WTC11 (cell line): Measurements from ENCODE around the gene KIF19. TPM values are rescaled to one million over a fixed set of nuclear protein-coding genes. Genes with fewer than 3 reads are reported as not detected.
"Not testable (repeated sequence)": the region's sequence is repeated elsewhere in the genome, so short reads cannot be mapped to it uniquely, and the experiment has no call there.

Experiments used
- ATAC-seq: fragments of 200-7000 bp; cut with Tn5 transposase; 2 replicates; pipeline ENCODE4 v1.10.0; 2021; ENCODE audit warnings: mild to moderate bottlenecking, moderate library complexity
- CTCF ChIA-PET: fragments of 300-600 bp; sonication (Branson Sonifier 250); formaldehyde crosslinking; loops from one replicate; lab custom pipeline; 2021; ENCODE audit warnings: antibody characterized with exemption; lab: Charles Lee
- POLR2A ChIA-PET: fragments of 350-600 bp; sonication (Branson Sonifier 250); formaldehyde crosslinking; loops from one replicate; lab custom pipeline; 2021; ENCODE audit warnings: antibody characterized with exemption; lab: Charles Lee
- DNase-seq: peaks from one replicate; pipeline ENCODE4 v3.0.0; 2021; ENCODE audit warnings: low spot score
- H3K27ac Mint-ChIP-seq: 2 replicates; pipeline ENCODE4 v1.8.0; 2021; ENCODE audit warnings: mixed read lengths
- H3K27me3 Mint-ChIP-seq: 2 replicates; pipeline ENCODE4 v1.8.0; 2021; ENCODE audit warnings: low read depth, mild to moderate bottlenecking, moderate library complexity, mixed read lengths
- H3K36me3 Mint-ChIP-seq: 2 replicates; pipeline ENCODE4 v1.8.0; 2021; ENCODE audit warnings: mixed read lengths
- H3K4me1 Mint-ChIP-seq: 2 replicates; pipeline ENCODE4 v1.8.0; 2022; ENCODE audit warnings: mixed read lengths
- H3K4me3 Mint-ChIP-seq: 2 replicates; pipeline ENCODE4 v1.8.0; 2021; ENCODE audit warnings: mild to moderate bottlenecking, moderate library complexity, mixed read lengths
- H3K9me3 Mint-ChIP-seq: 2 replicates; pipeline ENCODE4 v1.8.0; 2021; ENCODE audit warnings: mixed read lengths
- CDX4 ChIP-seq: fragments of 250-450 bp; sonication (Bioruptor Pico); IDR thresholded peaks from 2 replicates; pipeline ENCODE4 v1.9.0; 2021; ENCODE audit warnings: moderate library complexity, mild to moderate bottlenecking, inconsistent platforms, borderline replicate concordance
- CREM ChIP-seq: sonication (generic); formaldehyde crosslinking; IDR thresholded peaks from 2 replicates; pipeline ENCODE4 v1.8.1; 2022; ENCODE audit warnings: mild to moderate bottlenecking, missing genetic modification reagents, moderate library complexity
- CTCF ChIP-seq: fragments of 200-600 bp; IDR thresholded peaks from 2 replicates; pipeline ENCODE4 v1.8.0; 2022; ENCODE audit warnings: antibody characterized with exemption
- E2F4 ChIP-seq: sonication (generic); formaldehyde crosslinking; IDR thresholded peaks from 2 replicates; pipeline ENCODE4 v1.8.1; 2022; ENCODE audit warnings: low read depth, mild to moderate bottlenecking, moderate library complexity, missing genetic modification reagents, borderline replicate concordance
- GRHL2 ChIP-seq: fragments of 250-450 bp; sonication (Bioruptor Pico); IDR thresholded peaks from 2 replicates; pipeline ENCODE4 v1.8.0; 2022; ENCODE audit warnings: mild to moderate bottlenecking, moderate library complexity; ENCODE audit not compliant: insufficient replicate concordance, severe bottlenecking
- GTF2I ChIP-seq: fragments of 250-450 bp; sonication (Bioruptor Pico); conservative IDR thresholded peaks from 2 replicates; pipeline ENCODE4 v1.4.0; 2021; ENCODE audit warnings: mild to moderate bottlenecking
- MAX ChIP-seq: sonication (generic); formaldehyde crosslinking; IDR thresholded peaks from 2 replicates; pipeline ENCODE4 v1.8.0; 2022; ENCODE audit warnings: mild to moderate bottlenecking, missing genetic modification reagents
- NR3C1 ChIP-seq: sonication (generic); formaldehyde crosslinking; conservative IDR thresholded peaks from 2 replicates; pipeline ENCODE4 v1.8.1; 2023; ENCODE audit warnings: low read depth, mild to moderate bottlenecking, missing genetic modification reagents
- PRDM15 ChIP-seq: sonication (generic); formaldehyde crosslinking; IDR thresholded peaks from 2 replicates; pipeline ENCODE4 v1.8.0; 2022; ENCODE audit warnings: missing genetic modification reagents
- PRRX2 ChIP-seq: fragments of 250-450 bp; sonication (Bioruptor Pico); IDR thresholded peaks from 2 replicates; pipeline ENCODE4 v1.8.0; 2021; ENCODE audit warnings: mild to moderate bottlenecking
- SMAD4 ChIP-seq: sonication (generic); formaldehyde crosslinking; IDR thresholded peaks from 2 replicates; pipeline ENCODE4 v1.8.0; 2022; ENCODE audit warnings: mild to moderate bottlenecking, missing genetic modification reagents
- SP1 ChIP-seq: sonication (generic); formaldehyde crosslinking; conservative IDR thresholded peaks from 2 replicates; pipeline ENCODE4 v1.8.1; 2022; ENCODE audit warnings: missing genetic modification reagents
- STAT6 ChIP-seq: sonication (generic); formaldehyde crosslinking; conservative IDR thresholded peaks from 2 replicates; pipeline ENCODE4 v1.8.1; 2023; ENCODE audit warnings: mild to moderate bottlenecking, low read depth, missing genetic modification reagents, moderate library complexity
- TP53 ChIP-seq: sonication (generic); formaldehyde crosslinking; IDR thresholded peaks from 2 replicates; pipeline ENCODE4 v1.8.1; 2023; ENCODE audit warnings: mild to moderate bottlenecking, missing genetic modification reagents
- ZNF317 ChIP-seq: sonication (generic); formaldehyde crosslinking; IDR thresholded peaks from 2 replicates; pipeline ENCODE4 v1.8.1; 2023; ENCODE audit warnings: low read depth, mild to moderate bottlenecking, moderate library complexity, missing genetic modification reagents, borderline replicate concordance
- ZNF423 ChIP-seq: fragments of 250-450 bp; sonication (Bioruptor Pico); IDR thresholded peaks from 2 replicates; pipeline ENCODE4 v2.1.2; 2022; ENCODE audit warnings: mild to moderate bottlenecking, moderate library complexity
- ZSCAN18 ChIP-seq: fragments of 250-450 bp; sonication (Bioruptor Pico); IDR thresholded peaks from 2 replicates; pipeline ENCODE4 v2.1.2; 2022; ENCODE audit warnings: mild to moderate bottlenecking, moderate library complexity
- total RNA-seq: library from RNA; stranded (reverse); gene quantifications from 3 replicates; pipeline ENCODE4 v1.2.3, GENCODE V29; 2021

KIF19 gene
- total RNA-seq, 1 experiment from 2014 or later, result 0.44 TPM

- DNase-seq (no peak), ATAC-seq (no peak)
- H3K9me3 Mint-ChIP-seq, result no peaks in the 10 kb centered on the region
- no peak for TF ChIP-seq PRRX2 (CRISPR knock-in tag)
- no peak for TF ChIP-seq GRHL2 (CRISPR knock-in tag)
- no peak for TF ChIP-seq MAX (CRISPR knock-in tag)
- TF ChIP-seq STAT6 (CRISPR knock-in tag), result no peak
- TF ChIP-seq SMAD4 (CRISPR knock-in tag), result no peak
- no peak for TF ChIP-seq GTF2I (CRISPR knock-in tag)
- TF ChIP-seq NR3C1 (CRISPR knock-in tag), result no peak
- no peak for TF ChIP-seq CREM
- TF ChIP-seq PRDM15 (CRISPR knock-in tag), result no peak
- TF ChIP-seq ZNF317 (CRISPR knock-in tag), result no peak
- TF ChIP-seq E2F4 (CRISPR knock-in tag), result no peak
- TF ChIP-seq TP53, result no peak
- TF ChIP-seq CDX4 (CRISPR knock-in tag), result no peak
- no peak for TF ChIP-seq SP1 (CRISPR knock-in tag)
- no peak for TF ChIP-seq ZNF423 (CRISPR knock-in tag)
- TF ChIP-seq CTCF, result no peak
- no peak for TF ChIP-seq ZSCAN18 (CRISPR knock-in tag)
- H3K4me1 Mint-ChIP-seq, result peaks cover 16% of the 10 kb centered on the region
- POLR2A ChIA-PET, result no interaction called here
- H3K36me3 Mint-ChIP-seq, result no peaks in the 10 kb centered on the region
- H3K27ac Mint-ChIP-seq, result peak overlapping the region; percentile 93
- peak overlapping the region; percentile 3 for H3K4me3 Mint-ChIP-seq
- no peaks in the 10 kb centered on the region for H3K27me3 Mint-ChIP-seq
- CTCF ChIA-PET, result interaction anchor here (0.8 to 3.1 kb wide), 11 partner anchors 12 to 192 kb away, joined by 3 to 16 read pairs (median 4); partner anchors contain the start of gene BTBD17
Observed at GRCh38 chr17:74404789-74405188, 78.8 kb downstream of the KIF19 start.

- H3K36me3 Mint-ChIP-seq, H3K27ac Mint-ChIP-seq, H3K4me3 Mint-ChIP-seq, ATAC-seq, POLR2A ChIA-PET, H3K27me3 Mint-ChIP-seq, H3K9me3 Mint-ChIP-seq, DNase-seq: not testable (repeated sequence)
- H3K4me1 Mint-ChIP-seq, result peaks cover 16% of the 10 kb centered on the region
- CTCF ChIA-PET, result interaction anchor here (0.8 to 2.5 kb wide), 3 partner anchors 26 to 50 kb away, joined by 3 to 6 read pairs (median 5); partner anchors contain the start of gene BTBD17
Observed at GRCh38 chr17:74405311-74405710, 79.3 kb downstream of the KIF19 start.
